ENCODE measurements around the gene TIMM22. TPM values are rescaled to one million over a fixed set of nuclear protein-coding genes. Genes with fewer than 3 reads are reported as not detected.

Gene TIMM22
- total RNA-seq, 1 experiment from 2014 or later = 17.7 TPM

- TF ChIP-seq EZH2 (IDR thresholded peaks at IDR 0.05; ENCODE audit: low read length, unreplicated experiment) (no peak), EZH2phosphoT487 (IDR thresholded peaks at IDR 0.05; ENCODE audit: borderline replicate concordance, low read length) (no peak)
- H3K4me3 ChIP-seq (ENCODE audit: low read length) = no peak overlapping the region
- no peaks in the 10 kb centered on the region for H3K9me3 ChIP-seq (ENCODE audit: low read length)
- no peak overlapping the region for H3K4me2 ChIP-seq (ENCODE audit: low read length)
- CTCF ChIA-PET = no interaction called here
- H3K79me2 ChIP-seq (ENCODE audit: low read length) = peaks cover 5% of the 10 kb centered on the region; the same call in 1 of the 2 replicates
- H3K36me3 ChIP-seq (ENCODE audit: low read depth, low read length) = peaks cover 22% of the 10 kb centered on the region; the same call in 1 of the 2 replicates
- H3K27me3 ChIP-seq (ENCODE audit: low read length) = no peaks in the 10 kb centered on the region
- no peak overlapping the region for H3K9ac ChIP-seq (ENCODE audit: low read length)
- POLR2A ChIA-PET (ENCODE audit: unreplicated experiment) = no interaction called here
- H3K4me1 ChIP-seq (ENCODE audit: insufficient read depth, low read length) = no peaks in the 10 kb centered on the region
- no peaks in the 10 kb centered on the region for H3K9me2 ChIP-seq (replicated peaks; ENCODE audit: low read length)
- intact Hi-C loops (cut with micrococcal nuclease) = no loop called here
- no peaks in the 10 kb centered on the region for H3F3A ChIP-seq (ENCODE audit: low read length, unreplicated experiment)
- ATAC-seq (peak; percentile 76), DNase-seq (peak; percentile 13)
- no peak overlapping the region for H3K27ac ChIP-seq (ENCODE audit: low read length)
- no TSS peak for BruUV-seq (replicated peaks)
- no peaks in the 10 kb centered on the region for H4K20me1 ChIP-seq (ENCODE audit: low read length)
- no peak overlapping the region for H2AFZ ChIP-seq (ENCODE audit: low read length)
Measured at GRCh38 chr17:1003972-1004768, 7.2 kb downstream of the TIMM22 start.

DNA sequence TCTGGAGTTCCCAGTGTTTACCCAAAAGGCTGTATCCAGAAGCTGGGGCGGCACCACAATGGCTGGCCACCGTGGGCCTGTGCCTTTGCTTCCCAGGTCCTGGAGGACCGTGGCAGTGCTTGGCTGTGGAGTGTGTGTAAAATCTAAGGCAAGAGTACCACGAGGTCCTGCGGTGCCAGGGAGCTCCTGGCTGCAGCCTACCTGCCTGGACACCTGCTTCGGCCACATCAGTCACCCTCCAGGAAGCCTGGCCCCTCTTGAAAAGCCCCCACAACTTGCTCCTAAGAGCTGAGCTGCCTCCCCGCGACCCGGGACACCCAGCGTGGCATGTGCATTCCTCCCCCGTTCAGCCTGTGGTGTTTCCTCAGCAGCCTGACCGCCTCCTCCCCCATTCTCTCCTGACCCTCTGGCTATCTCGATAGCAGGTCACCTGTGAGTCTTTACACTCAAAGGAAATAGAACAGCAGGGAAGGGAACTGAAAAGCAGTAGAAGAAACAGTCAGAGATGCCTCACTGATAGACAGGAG, 7.9 kb downstream of the TIMM22 start:
- BruUV-seq (replicated peaks) = TSS peak; percentile 20
- H3K9ac ChIP-seq (ENCODE audit: low read length) = no peak overlapping the region
- H4K20me1 ChIP-seq (ENCODE audit: low read length) = no peaks in the 10 kb centered on the region
- H2AFZ ChIP-seq (ENCODE audit: low read length) = no peak overlapping the region
- ChIA-PET POLR2A (ENCODE audit: unreplicated experiment) (no interaction called here), CTCF (no interaction called here)
- no peaks in the 10 kb centered on the region for H3K27me3 ChIP-seq (ENCODE audit: low read length)
- H3K36me3 ChIP-seq (ENCODE audit: low read depth, low read length) = peaks cover 17% of the 10 kb centered on the region; the same call in 1 of the 2 replicates
- intact Hi-C loops (cut with micrococcal nuclease) = no loop called here
- no peak overlapping the region for H3K4me2 ChIP-seq (ENCODE audit: low read length)
- H3K9me3 ChIP-seq (ENCODE audit: low read length) = no peaks in the 10 kb centered on the region
- H3K4me3 ChIP-seq (ENCODE audit: low read length) = no peak overlapping the region
- H3K27ac ChIP-seq (ENCODE audit: low read length) = no peak overlapping the region
- H3F3A ChIP-seq (ENCODE audit: low read length, unreplicated experiment) = no peaks in the 10 kb centered on the region
- H3K79me2 ChIP-seq (ENCODE audit: low read length) = no peaks in the 10 kb centered on the region
- no peak for ATAC-seq
- no peaks in the 10 kb centered on the region for H3K9me2 ChIP-seq (replicated peaks; ENCODE audit: low read length)
- DNase-seq = no peak
- TF ChIP-seq CTCF (conservative IDR thresholded peaks at IDR 0.05; ENCODE audit: low read depth, low read length) (no peak), EZH2phosphoT487 (IDR thresholded peaks at IDR 0.05; ENCODE audit: borderline replicate concordance, low read length) (no peak), EZH2 (IDR thresholded peaks at IDR 0.05; ENCODE audit: low read length, unreplicated experiment) (no peak)
- H3K4me1 ChIP-seq (ENCODE audit: insufficient read depth, low read length) = no peaks in the 10 kb centered on the region

DNA sequence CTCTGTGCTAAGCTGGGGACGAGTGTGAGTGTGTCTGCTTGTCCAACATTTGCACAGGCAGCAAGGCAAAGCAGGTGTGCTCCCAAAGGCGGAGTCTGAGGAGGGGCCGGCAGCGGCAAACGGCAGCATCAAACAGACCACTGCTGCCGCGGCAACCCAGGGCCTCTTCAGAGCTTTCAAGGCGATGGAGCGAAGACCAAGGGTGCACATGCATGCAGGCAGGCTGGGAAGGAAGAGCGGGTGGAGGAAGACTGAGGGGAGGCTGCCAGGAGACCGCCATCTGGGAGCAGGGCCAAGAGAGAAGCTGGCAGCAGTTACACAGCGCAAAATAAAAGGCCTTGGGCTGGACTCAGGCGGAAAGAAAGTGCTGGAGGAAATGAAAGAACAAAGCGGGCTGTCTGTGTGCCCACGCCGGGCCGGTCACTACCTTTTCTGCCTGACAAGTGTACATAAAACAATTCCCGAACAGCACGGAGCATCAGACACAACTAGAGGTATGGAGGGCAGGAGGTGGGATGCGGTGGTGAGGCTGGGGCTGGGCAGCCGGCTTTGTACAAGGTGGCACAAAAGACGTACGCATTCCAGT, 8.5 kb downstream of the TIMM22 start:
- TF ChIP-seq CTCF (conservative IDR thresholded peaks at IDR 0.05; ENCODE audit: low read depth, low read length) (no peak), EZH2 (IDR thresholded peaks at IDR 0.05; ENCODE audit: low read length, unreplicated experiment) (no peak), EZH2phosphoT487 (IDR thresholded peaks at IDR 0.05; ENCODE audit: borderline replicate concordance, low read length) (no peak)
- Histone ChIP-seq H3K27ac (ENCODE audit: low read length) (no peak overlapping the region), H3K4me2 (ENCODE audit: low read length) (no peak overlapping the region), H3K9me3 (ENCODE audit: low read length) (no peaks in the 10 kb centered on the region), H3K4me1 (ENCODE audit: insufficient read depth, low read length) (no peaks in the 10 kb centered on the region), H3K36me3 (ENCODE audit: low read depth, low read length) (peaks cover 15% of the 10 kb centered on the region; the same call in 1 of the 2 replicates), H3F3A (ENCODE audit: low read length, unreplicated experiment) (no peaks in the 10 kb centered on the region), H3K4me3 (ENCODE audit: low read length) (no peak overlapping the region), H2AFZ (ENCODE audit: low read length) (no peak overlapping the region), H3K27me3 (ENCODE audit: low read length) (no peaks in the 10 kb centered on the region), H3K9ac (ENCODE audit: low read length) (no peak overlapping the region), H4K20me1 (ENCODE audit: low read length) (no peaks in the 10 kb centered on the region), H3K9me2 (replicated peaks; ENCODE audit: low read length) (no peaks in the 10 kb centered on the region), H3K79me2 (ENCODE audit: low read length) (no peaks in the 10 kb centered on the region)
- BruUV-seq (replicated peaks) = no TSS peak
- no peak for DNase-seq
- intact Hi-C loops (cut with micrococcal nuclease) = no loop called here
- CTCF ChIA-PET = no interaction called here
- POLR2A ChIA-PET (ENCODE audit: unreplicated experiment) = no interaction called here
- ATAC-seq = no peak
